Measurements from ENCODE around the gene ARMC9. TPM values are rescaled to one million over a fixed set of nuclear protein-coding genes. Genes with fewer than 3 reads are reported as not detected.

The ARMC9 gene
- 3.3 TPM for total RNA-seq

GRCh38 chr2:231198291-231199173 lies at the start of gene ARMC9:
ARMC9 (plus strand) TSS chr2:231198631; CDS start chr2:231206239, 7,608 bp downstream.
- H3K4me3 ChIP-seq = peak within 1 kb of the TSS; percentile 71 to 79
- intact Hi-C loops (cut with DNase I) = loop anchor here (2.0 kb wide), 1 partner anchor 142 kb away; the partner anchor contains the start of gene PSMD1
- peak within 1 kb of the TSS; percentile 71 to 73 for H3K27ac ChIP-seq
- H3K4me1 ChIP-seq = peaks cover 3 to 14% of the 10 kb centered on the region in 2 donors
- H3K36me3 ChIP-seq = no peaks in the 10 kb centered on the region
- TF ChIP-seq, protein P1, sequence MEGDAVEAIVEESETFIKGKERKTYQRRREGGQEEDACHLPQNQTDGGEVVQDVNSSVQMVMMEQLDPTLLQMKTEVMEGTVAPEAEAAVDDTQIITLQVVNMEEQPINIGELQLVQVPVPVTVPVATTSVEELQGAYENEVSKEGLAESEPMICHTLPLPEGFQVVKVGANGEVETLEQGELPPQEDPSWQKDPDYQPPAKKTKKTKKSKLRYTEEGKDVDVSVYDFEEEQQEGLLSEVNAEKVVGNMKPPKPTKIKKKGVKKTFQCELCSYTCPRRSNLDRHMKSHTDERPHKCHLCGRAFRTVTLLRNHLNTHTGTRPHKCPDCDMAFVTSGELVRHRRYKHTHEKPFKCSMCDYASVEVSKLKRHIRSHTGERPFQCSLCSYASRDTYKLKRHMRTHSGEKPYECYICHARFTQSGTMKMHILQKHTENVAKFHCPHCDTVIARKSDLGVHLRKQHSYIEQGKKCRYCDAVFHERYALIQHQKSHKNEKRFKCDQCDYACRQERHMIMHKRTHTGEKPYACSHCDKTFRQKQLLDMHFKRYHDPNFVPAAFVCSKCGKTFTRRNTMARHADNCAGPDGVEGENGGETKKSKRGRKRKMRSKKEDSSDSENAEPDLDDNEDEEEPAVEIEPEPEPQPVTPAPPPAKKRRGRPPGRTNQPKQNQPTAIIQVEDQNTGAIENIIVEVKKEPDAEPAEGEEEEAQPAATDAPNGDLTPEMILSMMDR (IDR thresholded peaks at IDR 0.05) = no peak
- H3K27me3 ChIP-seq = no peaks in the 10 kb centered on the region
- DNase-seq (ENCODE audit: low spot score in 2 of 2) = peak in 1 of 2 donors; percentile 83
- H3K9me3 ChIP-seq = no peaks in the 10 kb centered on the region

DNA sequence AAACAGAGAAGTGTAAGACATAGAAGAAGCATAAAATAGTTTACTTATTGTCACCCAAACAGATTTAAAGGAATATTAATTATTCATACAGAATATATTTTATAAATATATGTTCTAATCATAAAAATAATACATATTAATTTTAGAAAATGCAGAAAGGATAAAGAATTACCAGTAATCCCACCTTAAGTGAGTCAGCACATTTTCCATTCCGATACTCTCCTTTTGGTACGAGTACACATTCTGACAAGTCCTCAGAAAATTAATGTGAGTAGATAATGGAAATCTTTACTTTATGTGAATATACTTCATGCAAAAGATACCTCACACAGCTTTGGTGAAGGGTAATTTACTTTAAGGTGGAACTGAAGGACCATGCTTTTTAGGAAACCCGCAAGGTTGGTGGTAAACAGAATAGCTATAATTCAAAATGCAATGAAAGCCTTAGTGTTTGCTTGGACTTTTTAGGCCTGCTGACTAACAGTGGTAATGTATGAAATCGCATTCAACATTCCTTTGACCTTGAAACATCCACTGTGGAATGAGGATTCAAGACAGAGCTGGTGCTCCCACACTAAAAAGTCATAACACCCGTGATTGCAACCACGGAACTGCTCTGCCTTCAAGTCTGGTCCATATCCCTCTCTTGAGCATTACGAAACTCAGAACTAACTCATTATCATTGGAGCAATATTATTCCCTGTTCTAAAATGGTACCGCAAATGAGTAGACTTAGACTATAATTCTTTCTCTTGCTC lies 45.5 kb upstream of the ARMC9 start:
- intact Hi-C loops (cut with DNase I) = no loop called here
- H3K9me3 ChIP-seq = no peaks in the 10 kb centered on the region

DNA sequence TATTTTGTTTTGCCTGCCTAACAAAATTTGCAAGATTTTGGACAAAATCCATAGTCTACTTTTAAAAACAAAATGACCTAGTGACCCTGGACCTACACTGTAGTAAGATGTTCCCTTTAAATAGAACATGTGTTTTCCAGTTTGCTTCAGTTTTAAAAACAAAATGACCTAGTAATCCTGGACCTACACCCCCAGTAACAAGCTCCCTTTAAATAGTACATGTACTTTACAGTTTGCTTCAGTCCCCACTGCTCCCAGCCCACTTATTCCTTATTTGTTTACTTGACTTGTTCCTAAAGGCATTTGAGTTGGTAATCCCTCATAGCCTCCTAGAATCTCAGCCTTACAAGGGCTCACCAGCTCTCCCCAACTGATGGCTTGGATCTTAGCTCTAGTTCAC lies 39.1 kb upstream of the ARMC9 start:
- no peak for DNase-seq (ENCODE audit: low spot score in 2 of 2)
- peaks cover 4 to 8% of the 10 kb centered on the region in 2 donors for H3K36me3 ChIP-seq
- TF ChIP-seq, protein P1 (IDR thresholded peaks at IDR 0.05) = no peak
- no peaks in the 10 kb centered on the region for H3K27me3 ChIP-seq
- H3K4me3 ChIP-seq = no peak overlapping the region
- H3K4me1 ChIP-seq = peaks cover 7 to 24% of the 10 kb centered on the region in 2 donors
- H3K27ac ChIP-seq = peak overlapping the region; percentile 57 to 58
- intact Hi-C loops (cut with DNase I) = no loop called here
- no peaks in the 10 kb centered on the region for H3K9me3 ChIP-seq

More for the DNA sequence above, 45.5 kb upstream of the ARMC9 start:
- H3K4me1 ChIP-seq = no peaks in the 10 kb centered on the region
- peaks cover 22 to 24% of the 10 kb centered on the region in 2 donors for H3K36me3 ChIP-seq
- no peaks in the 10 kb centered on the region for H3K27me3 ChIP-seq
- TF ChIP-seq, protein P1 (IDR thresholded peaks at IDR 0.05) = no peak
- no peak for DNase-seq (ENCODE audit: low spot score in 2 of 2)
- H3K4me3 ChIP-seq = no peak overlapping the region
- H3K27ac ChIP-seq = no peak overlapping the region

- TF ChIP-seq, protein P1 (IDR thresholded peaks at IDR 0.05) = no peak
- Histone ChIP-seq H3K9me3 (no peaks in the 10 kb centered on the region), H3K36me3 (peaks cover under 1 to 3% of the 10 kb centered on the region in 2 donors), H3K27ac (peak overlapping the region; percentile 55 to 85), H3K4me3 (no peak overlapping the region), H3K4me1 (peaks cover 7 to 24% of the 10 kb centered on the region in 2 donors), H3K27me3 (no peaks in the 10 kb centered on the region)
- no peak for DNase-seq (ENCODE audit: low spot score in 2 of 2)
- intact Hi-C loops (cut with DNase I) = no loop called here
These were observed 37.7 kb upstream of the ARMC9 start for GRCh38 chr2:231160701-231161100.

DNA sequence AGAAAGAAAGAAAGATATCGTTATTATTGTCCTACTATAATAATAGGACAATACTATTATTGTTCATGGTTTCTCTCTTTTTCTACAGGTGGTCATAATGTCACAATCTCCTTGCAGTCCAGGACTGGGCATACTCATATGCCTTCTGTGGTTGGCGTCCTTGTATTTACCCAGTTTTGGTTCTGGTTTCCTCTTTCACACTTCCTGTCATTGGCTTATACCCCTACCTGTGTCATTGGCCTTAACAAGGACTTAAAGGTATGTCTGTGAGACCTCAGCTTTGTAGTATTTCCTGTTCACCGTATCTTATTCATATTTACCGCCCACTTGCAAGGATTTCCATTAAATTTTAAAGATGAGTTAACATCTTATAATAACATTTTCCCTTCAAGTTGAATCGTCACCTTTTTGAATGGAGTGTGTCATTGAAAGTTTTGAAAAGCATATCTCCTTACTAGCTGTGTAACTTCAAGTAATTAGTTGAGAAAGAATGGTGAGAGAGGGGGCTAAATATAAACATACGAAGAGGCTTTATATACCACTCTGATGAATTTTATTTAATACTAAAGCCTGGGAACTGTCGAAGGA lies 37.1 kb upstream of the ARMC9 start:
- H3K4me1 ChIP-seq = peaks cover 7 to 24% of the 10 kb centered on the region in 2 donors
- peak overlapping the region; percentile 55 to 85 for H3K27ac ChIP-seq
- intact Hi-C loops (cut with DNase I) = no loop called here

More for the DNA sequence above, 37.1 kb upstream of the ARMC9 start:
- TF ChIP-seq, protein P1 (IDR thresholded peaks at IDR 0.05) = no peak
- H3K4me3 ChIP-seq = no peak overlapping the region
- H3K27me3 ChIP-seq = no peaks in the 10 kb centered on the region
- DNase-seq (ENCODE audit: low spot score in 2 of 2) = no peak
- no peaks in the 10 kb centered on the region for H3K9me3 ChIP-seq
- H3K36me3 ChIP-seq = peaks cover 7 to 10% of the 10 kb centered on the region in 2 donors
